ENCODE measurements around the gene NHLRC4.
"Not testable (repeated sequence)": the region's sequence is repeated elsewhere in the genome, so short reads cannot be mapped to it uniquely, and the experiment has no call there.

NHLRC4 gene

DNA sequence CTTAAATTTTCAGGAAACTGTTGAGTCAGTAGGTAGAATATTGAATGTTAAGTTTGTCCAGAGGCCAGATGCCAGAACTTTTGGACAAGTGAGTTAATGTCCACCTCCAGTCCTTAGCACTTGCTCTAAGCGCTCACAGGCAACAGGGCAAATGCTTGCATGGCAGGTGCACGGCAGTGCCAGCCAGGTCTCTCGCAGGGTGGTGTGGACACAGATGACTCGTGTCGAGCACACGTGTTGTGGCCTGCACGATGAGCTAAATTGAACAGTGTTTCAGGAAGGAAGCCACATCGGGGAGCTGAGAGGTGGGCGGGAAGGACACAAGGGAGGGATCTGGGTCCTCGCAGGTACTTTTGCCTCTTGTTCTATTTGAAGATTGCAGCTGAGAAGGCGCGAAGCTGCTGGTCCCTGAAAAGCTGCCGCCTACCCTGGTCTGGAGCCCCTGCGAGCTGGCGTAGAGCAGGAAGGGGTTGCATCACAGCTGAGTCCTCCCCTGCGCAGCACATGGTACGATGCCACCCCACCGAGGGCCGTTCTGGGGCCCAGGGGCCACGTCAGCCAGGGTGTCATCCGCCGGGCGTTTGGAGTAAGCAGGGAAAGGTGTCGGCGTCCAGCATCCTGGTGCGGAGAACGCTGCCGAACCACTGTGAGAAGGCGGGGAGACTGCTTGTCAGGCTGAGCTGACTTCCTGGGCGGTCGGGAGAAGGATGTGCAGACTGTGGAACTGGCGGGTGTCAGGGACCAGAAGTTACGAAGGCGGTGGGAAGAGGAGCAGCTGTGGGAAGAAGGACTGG is 29.3 kb downstream of the NHLRC4 start:
- peak in 1 of 56 donors; percentile 6 for DNase-seq

DNA sequence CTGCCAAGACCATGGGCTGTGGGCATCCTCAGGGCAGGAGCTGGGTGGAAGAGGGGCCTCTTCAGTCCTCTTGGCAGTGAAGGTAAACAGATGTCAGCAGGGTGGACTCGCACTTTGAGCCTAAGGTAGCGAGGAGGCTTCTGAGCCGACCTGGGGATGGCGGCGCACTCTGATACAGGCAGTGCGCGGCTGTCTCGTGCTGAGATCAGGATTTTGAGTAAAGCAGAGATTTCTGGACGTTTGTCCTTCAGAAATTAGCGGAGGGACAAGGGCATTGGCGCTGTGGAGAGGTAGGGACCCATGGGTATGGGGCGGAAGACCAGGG is 29.9 kb downstream of the NHLRC4 start:
- no peak for DNase-seq

DNA sequence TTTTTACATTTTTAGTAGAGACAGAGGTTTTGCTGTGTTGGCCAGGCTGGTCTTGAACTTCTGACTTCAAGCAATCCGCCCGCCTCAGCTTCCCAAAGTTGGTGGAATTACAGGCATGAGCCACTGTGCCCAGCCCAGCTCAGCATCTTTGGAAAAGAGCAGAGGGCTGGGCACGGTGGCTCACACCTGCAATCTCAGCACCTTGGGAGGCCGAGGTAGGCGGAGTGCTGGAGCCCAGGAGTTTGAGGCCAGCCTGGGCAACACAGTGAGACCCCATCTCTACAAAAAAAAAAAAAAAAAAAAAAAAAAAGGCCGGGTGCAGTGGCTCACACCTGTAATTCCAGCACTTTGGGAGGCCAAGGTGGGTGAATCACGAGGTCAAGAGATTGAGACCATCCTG is 30.9 kb downstream of the NHLRC4 start:
- not testable (repeated sequence) for DNase-seq

DNA sequence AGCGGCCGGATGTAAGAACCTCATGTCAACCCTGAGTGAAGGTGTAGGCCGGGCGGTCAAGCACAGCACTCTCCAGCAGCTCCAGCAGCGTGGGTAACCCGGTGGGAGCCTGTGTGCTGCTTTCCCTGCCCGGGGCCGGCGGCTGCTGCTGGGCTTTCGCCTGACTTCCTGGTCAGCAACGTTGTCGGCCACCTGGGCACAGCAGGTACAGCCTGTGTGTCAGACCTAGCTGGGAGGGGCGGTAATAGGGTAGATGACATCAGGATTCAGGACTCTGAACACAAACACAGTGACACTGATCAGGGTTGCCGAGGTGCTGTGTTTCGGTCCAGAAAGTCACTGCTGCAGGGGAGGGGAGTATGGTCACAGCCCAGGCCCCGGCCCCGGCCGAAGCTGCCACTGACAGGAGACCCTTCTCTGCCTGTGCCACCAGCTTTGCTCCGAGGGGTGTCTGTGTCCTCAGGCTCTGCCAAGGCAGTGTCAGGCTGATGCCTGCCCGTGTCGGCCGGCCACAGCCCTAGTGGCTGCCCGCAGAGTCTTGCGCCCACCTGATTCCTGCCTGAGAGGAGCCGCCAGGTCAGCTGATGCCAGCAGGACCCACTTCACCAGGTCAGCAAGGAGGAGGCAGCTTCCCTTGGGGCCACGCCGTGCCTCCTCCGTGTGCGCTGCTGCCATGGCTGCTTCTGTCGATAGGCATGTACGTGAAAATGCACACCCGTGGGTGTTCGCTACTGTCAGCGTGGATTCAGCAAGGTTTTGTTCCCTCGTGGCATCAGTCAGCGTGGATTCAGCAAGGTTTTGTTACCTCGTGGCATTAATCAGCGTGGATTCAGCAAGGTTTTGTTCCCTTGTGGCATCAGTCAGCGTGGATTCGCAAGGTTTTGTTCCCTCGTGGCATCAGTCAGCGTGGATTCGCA is 32.3 kb downstream of the NHLRC4 start:
- DNase-seq, result no peak

DNA sequence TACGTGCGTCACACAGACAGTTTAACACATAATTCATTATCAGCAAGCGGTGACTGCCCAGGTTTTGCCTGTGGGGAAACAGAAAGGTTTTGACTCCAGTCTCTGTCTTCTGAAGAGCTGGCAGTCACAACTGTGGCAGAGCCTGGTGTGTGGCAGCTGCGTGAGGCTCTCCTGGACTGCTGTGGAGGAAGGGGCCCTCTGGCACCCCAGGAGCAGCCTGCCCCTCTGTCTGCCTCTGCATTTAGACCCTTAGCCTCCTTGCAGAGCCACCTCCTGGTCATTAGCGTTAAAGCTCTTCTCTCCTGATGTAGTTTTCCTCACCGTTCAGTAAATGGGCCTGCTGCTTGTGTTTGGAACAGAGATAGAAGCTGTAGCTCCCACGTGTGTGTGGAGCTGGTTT is 34.0 kb downstream of the NHLRC4 start:
- DNase-seq, result no peak

- DNase-seq, result no peak
Observed at GRCh38 chr16:603933-604332, 37.1 kb downstream of the NHLRC4 start.

GRCh38 chr16:606656-607307 is 40.0 kb downstream of the NHLRC4 start:
- no peak for DNase-seq

DNA sequence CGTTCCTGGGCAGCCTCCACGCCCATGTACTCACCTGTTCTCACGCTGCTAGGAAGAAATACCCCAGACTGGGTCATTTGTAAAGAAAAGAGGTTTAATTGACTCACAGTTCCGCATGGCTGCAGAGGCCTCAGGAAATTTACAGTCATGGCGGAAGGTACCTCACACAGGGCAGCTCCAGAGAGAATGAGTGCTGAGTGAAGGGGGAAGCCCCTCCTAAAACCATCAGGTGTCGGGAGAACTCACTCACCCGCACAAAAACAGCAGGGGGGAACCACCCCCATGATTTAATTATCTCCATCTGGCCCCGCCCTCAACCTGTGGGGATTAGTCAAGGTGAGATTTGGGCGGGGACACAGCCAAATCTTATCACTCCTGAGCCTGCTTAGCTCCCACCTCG is 41.2 kb downstream of the NHLRC4 start:
- no peak for DNase-seq

DNA sequence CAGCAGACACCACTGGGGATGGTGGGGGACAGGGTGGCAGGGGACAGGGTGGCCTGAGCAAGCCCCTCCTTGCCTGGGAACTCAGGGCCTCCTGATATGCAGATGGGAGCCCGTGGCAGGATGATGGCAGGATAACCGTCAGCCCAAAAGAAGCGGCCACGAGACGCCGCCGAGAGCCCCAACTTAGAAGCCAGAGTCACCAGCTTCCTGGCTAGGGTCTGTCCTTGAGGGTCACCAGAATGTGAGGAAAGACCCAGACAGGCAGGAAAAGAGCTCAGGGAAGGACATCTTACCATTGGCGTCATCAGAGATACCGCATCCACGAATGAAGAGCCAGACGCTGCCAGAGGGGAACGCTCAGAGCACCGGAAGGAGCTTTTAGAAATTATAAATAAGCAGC is 42.5 kb downstream of the NHLRC4 start:
- DNase-seq, result no peak

- DNase-seq, result no peak
Observed at GRCh38 chr16:609984-610383, 43.2 kb downstream of the NHLRC4 start.

DNA sequence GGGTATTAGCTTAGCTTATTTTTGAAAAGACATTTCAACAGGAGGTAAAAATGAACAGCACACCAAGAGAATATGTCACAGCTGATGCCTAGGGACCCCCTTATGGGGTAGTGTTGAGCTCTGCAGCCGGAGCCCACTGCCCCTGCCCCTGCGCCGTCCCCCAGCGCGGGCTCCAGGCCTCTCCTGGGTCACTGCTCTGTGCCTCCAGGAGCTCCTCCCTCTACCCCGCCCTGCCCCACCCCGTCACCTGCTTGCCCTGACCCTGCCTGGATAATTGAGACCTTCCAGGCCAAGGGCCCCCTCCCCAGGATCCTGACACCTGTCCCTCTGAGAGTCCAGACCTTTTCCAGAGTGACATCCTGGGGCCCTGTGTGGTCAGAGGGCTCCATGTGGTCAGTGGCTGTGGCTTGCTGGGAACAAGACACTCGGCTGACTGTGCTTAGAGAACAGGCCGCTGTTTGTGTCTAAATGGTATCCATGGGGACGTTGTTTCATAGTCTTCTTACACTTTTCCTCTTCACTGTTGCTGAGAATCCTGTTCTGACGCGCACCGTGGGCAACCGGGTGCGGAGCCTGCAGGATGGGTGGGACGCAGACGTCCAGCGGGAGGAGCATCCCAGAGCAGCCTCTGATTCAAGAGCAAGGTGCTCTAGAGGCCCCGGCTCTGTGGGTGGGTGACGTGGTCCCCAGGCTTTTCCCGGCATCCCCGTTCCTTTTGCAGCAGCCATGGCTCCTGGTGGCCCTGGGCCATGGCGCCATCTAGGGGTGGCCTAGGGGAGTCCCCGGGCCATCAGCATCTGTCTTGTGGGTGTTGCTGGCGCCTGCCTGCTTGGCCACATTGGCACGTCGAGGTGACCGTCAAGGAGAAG is 43.9 kb downstream of the NHLRC4 start:
- DNase-seq, result peak in 49 of 56 donors; percentile 24 to 84 (median 52)

- DNase-seq, result no peak
Observed at GRCh38 chr16:615122-615521, 48.3 kb downstream of the NHLRC4 start.

DNA sequence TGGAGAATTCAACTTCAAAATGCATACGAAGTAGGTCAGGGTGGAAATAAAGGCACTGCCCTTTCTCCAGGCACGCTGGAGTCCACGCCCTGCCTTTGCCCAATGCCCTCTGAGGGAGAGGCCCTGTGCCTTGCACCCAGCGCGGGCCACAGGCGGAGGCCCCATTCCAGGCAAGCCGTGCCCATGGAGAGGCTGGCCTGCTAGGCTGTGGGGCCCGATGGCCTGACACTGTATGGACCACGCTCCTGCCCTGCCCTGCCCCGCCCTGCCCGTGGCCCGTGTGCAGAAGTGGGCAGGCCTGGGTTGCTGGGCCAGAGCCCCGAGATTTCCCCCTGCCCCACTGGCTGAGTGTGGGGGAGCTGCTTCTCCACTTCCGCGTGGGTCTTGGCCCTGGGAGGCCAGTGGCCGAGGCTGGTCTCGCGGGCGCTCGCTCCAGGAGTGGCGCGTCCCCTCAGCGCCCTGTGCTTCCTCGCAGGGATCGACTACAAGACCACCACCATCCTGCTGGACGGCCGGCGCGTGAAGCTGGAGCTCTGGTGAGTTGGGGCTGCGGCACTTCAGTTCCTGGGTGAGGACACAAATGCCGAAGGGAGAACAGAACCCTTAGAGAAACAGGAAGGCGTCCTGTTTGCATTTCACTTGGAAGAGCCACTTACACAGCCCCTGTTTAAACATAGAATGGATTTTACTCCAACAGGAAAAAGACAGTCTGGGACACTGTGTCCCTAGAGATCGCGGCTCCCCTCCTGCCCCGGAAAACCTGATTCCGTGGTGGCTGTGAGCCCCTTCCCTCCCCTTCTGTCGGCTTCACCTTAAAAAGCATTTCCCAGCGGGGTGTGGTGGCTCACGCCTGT is 50.2 kb downstream of the NHLRC4 start:
- no peak for DNase-seq

GRCh38 chr16:617855-618254 is 51.0 kb downstream of the NHLRC4 start:
- DNase-seq, result no peak
